ENCODE measurements around the gene DHFR. TPM values are rescaled to one million over a fixed set of nuclear protein-coding genes. Genes with fewer than 3 reads are reported as not detected.

DHFR gene
- polyA plus RNA-seq, 1 experiment = 22.5 TPM

- no peaks in the 10 kb centered on the region for H3K9me3 ChIP-seq (ENCODE audit: control insufficient read depth, insufficient read depth, low read length)
- no peak overlapping the region for H3K4me3 ChIP-seq (ENCODE audit: low read depth, low read length)
- ChIA-PET POLR2A (interaction anchor here (0.9 kb wide), 1 partner anchor 14 kb away, joined by 3 read pairs; no protein-coding TSS in a partner anchor), CTCF (no interaction called here)
- H3K27ac ChIP-seq (ENCODE audit: low read depth, low read length) = no peak overlapping the region
- TF ChIP-seq CTCF (IDR thresholded peaks at IDR 0.05; ENCODE audit: low read depth, low read length) = no peak
- H3K27me3 ChIP-seq (ENCODE audit: control insufficient read depth, insufficient read depth, low read length) = peaks cover 21% of the 10 kb centered on the region
- DNase-seq (ENCODE audit: low read depth, low spot score) = no peak
Measured at GRCh38 chr5:80576383-80576782, 78.4 kb downstream of the DHFR start.

Small RNA genes within 50 kb of the gene (small RNA-seq; reads per million reads assigned to genes)
- gene DBIP2 (ENCODE audit: insufficient read length, low read depth) = not detected
- not detected for gene MTRNR2L2 (ENCODE audit: insufficient read length, low read depth)

Other genes with a start within 250 kb of the DHFR start
- gene ZFYVE16, start 246.9 kb downstream of the DHFR start, polyA plus RNA-seq (2011; rRNA removed) = 12.4 and 15.8 TPM in 2 replicates
- gene FAM151B, start 166.9 kb downstream of the DHFR start, polyA plus RNA-seq (2011; rRNA removed) = 3.3 and 4.6 TPM in 2 replicates
- not detected in 2 replicates for gene ANKRD34B, start 84.7 kb downstream of the DHFR start, polyA plus RNA-seq (2011; rRNA removed)
- gene MSH3, start 331 bp downstream of the DHFR start, polyA plus RNA-seq (2011; rRNA removed) = 7.2 and 10.8 TPM in 2 replicates